ENCODE measurements around the gene ADARB2. TPM values are rescaled to one million over a fixed set of nuclear protein-coding genes. Genes with fewer than 3 reads are reported as not detected.

ADARB2 gene
- total RNA-seq, 1 experiment from 2014 or later, result not detected

DNA sequence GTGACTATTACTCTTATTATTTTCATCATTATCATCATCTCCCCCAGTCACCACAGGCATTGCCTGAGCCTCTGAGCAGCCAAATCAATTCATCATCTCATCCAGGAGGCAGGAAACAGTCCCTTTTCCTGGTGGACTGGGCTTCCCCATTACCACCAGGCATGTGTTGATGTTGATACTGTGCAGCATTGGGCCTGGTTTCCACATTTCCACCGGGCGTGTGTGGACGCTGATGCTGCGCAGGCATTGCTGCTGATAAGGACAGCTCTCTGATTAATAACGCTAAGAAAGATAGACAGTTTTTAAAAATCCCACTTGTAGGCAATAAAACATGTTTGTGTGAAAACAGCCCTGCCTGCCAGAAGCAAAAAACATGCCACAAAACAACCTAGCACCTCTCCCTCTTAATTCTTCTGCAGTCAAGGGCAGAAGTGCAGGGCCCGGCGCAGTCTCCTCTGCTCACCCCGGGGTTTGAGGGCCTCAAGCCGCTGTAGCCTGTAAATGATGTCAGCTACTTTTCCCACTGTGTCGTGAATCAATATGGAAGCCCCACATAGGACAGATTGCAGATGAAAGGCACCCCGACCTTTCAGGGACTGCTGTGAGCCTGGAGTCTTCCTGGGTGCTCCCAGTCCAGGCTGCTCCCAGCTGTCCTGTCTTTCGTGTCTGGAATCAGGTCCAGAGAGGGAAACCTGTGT is 465.1 kb downstream of the ADARB2 start:
- no peaks in the 10 kb centered on the region for H3K4me1 Mint-ChIP-seq (ENCODE audit: low read depth, unreplicated experiment)
- no peak for TF ChIP-seq CTCF (IDR thresholded peaks at IDR 0.05; ENCODE audit: unreplicated experiment)
- DNase-seq, result no peak
- H3K27me3 Mint-ChIP-seq (ENCODE audit: unreplicated experiment), result peaks cover 55% of the 10 kb centered on the region
- intact Hi-C loops (cut with micrococcal nuclease; ENCODE audit: unreplicated experiment), result no loop called here
- H3K9me3 Mint-ChIP-seq (ENCODE audit: low read depth, unreplicated experiment), result no peaks in the 10 kb centered on the region
- H3K4me3 Mint-ChIP-seq (ENCODE audit: low read depth, unreplicated experiment), result no peak overlapping the region
- H3K27ac Mint-ChIP-seq (ENCODE audit: unreplicated experiment), result no peak overlapping the region
- BruUV-seq (replicated peaks), result no TSS peak
- CTCF ChIA-PET, result no interaction called here
- no peaks in the 10 kb centered on the region for H3K36me3 Mint-ChIP-seq (ENCODE audit: insufficient read depth, unreplicated experiment)

DNA sequence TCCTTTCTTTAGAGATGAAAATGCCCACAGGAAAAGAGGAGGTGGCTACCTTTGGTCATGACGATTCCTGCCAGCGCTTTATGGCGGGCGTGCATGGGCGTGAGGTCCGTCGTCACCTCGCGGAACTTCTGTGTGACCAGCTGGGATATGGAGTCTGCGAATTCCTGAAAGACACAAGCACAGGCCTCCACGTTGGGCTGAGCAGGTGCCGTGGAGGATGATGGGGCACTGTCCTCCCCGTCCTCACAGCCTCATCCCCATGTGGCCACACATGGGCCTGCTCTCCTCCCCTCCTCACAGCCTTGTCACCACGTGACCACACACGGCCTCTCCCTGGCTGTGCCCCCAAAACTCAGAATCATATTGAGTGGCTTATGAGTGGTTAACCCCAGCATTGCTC is 466.4 kb downstream of the ADARB2 start:
- no peak for TF ChIP-seq CTCF (IDR thresholded peaks at IDR 0.05; ENCODE audit: unreplicated experiment)
- Mint-ChIP-seq H3K27me3 (ENCODE audit: unreplicated experiment) (peaks cover 48% of the 10 kb centered on the region), H3K27ac (ENCODE audit: unreplicated experiment) (no peak overlapping the region), H3K36me3 (ENCODE audit: insufficient read depth, unreplicated experiment) (no peaks in the 10 kb centered on the region), H3K4me1 (ENCODE audit: low read depth, unreplicated experiment) (no peaks in the 10 kb centered on the region), H3K4me3 (ENCODE audit: low read depth, unreplicated experiment) (no peak overlapping the region), H3K9me3 (ENCODE audit: low read depth, unreplicated experiment) (no peaks in the 10 kb centered on the region)
- intact Hi-C loops (cut with micrococcal nuclease; ENCODE audit: unreplicated experiment), result no loop called here
- CTCF ChIA-PET, result no interaction called here
- no peak for DNase-seq
- BruUV-seq (replicated peaks), result no TSS peak

DNA sequence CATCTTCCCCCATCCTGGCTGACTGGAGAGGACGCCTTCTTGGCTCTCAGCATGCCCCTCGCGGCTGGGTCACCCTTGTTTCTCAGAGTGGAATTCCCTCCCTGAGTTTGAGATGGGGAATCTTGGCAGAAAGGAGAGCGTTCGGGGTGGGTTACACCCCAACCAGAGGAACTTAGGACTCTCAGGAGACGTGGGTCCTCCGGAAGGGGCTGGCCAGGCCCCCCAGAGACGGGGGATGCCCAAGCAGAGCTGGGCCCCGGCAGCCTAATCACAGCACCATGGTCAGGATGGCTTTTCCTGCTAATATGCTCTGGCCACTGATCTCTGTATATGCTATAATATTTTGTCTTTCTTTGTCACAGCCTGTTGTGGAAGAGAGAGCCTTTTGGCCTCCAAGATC is 466.8 kb downstream of the ADARB2 start:
- H3K9me3 Mint-ChIP-seq (ENCODE audit: low read depth, unreplicated experiment), result no peaks in the 10 kb centered on the region
- no peak overlapping the region for H3K4me3 Mint-ChIP-seq (ENCODE audit: low read depth, unreplicated experiment)
- no peak for TF ChIP-seq CTCF (IDR thresholded peaks at IDR 0.05; ENCODE audit: unreplicated experiment)
- H3K4me1 Mint-ChIP-seq (ENCODE audit: low read depth, unreplicated experiment), result no peaks in the 10 kb centered on the region
- no peaks in the 10 kb centered on the region for H3K36me3 Mint-ChIP-seq (ENCODE audit: insufficient read depth, unreplicated experiment)
- no peak overlapping the region for H3K27ac Mint-ChIP-seq (ENCODE audit: unreplicated experiment)
- DNase-seq, result no peak
- peaks cover 52% of the 10 kb centered on the region for H3K27me3 Mint-ChIP-seq (ENCODE audit: unreplicated experiment)
- no TSS peak for BruUV-seq (replicated peaks)
- intact Hi-C loops (cut with micrococcal nuclease; ENCODE audit: unreplicated experiment), result no loop called here
- CTCF ChIA-PET, result no interaction called here

GRCh38 chr10:1268831-1269230 is 468.5 kb downstream of the ADARB2 start:
- no peaks in the 10 kb centered on the region for H3K36me3 Mint-ChIP-seq (ENCODE audit: insufficient read depth, unreplicated experiment)
- no TSS peak for BruUV-seq (replicated peaks)
- peaks cover 68% of the 10 kb centered on the region for H3K27me3 Mint-ChIP-seq (ENCODE audit: unreplicated experiment)
- no peak for DNase-seq
- H3K27ac Mint-ChIP-seq (ENCODE audit: unreplicated experiment), result no peak overlapping the region
- H3K4me3 Mint-ChIP-seq (ENCODE audit: low read depth, unreplicated experiment), result no peak overlapping the region
- CTCF ChIA-PET, result no interaction called here
- intact Hi-C loops (cut with micrococcal nuclease; ENCODE audit: unreplicated experiment), result loop anchor here (10.0 kb wide), 1 partner anchor 66 kb away; no protein-coding TSS in a partner anchor
- H3K9me3 Mint-ChIP-seq (ENCODE audit: low read depth, unreplicated experiment), result no peaks in the 10 kb centered on the region
- no peaks in the 10 kb centered on the region for H3K4me1 Mint-ChIP-seq (ENCODE audit: low read depth, unreplicated experiment)
- no peak for TF ChIP-seq CTCF (IDR thresholded peaks at IDR 0.05; ENCODE audit: unreplicated experiment)

Data from Calu3 (cell line).